Uterus (tissue), 4 donors: ENCODE data around the gene ALDH9A1. TPM values are rescaled to one million over a fixed set of nuclear protein-coding genes. Genes with fewer than 3 reads are reported as not detected.
A peak's percentile ranks its signal among the peaks of the same experiment; 100 is the strongest.

ENCODE experiments used
- DNase-seq, 2 donors: peaks; one replicate each; pipeline ENCODE4 v3.0.0-alpha.2; 2019 to 2020
- H3K27ac ChIP-seq, 2 donors: fragments of 200-600 bp; sonication (generic); 1 replicate in 1 of 2; 2 replicates in 1 of 2; pipeline ENCODE4 v1.5.1; 2016 to 2018
- H3K27me3 ChIP-seq, 2 donors: fragments of 200-600 bp; sonication (generic); one replicate each; pipeline ENCODE4 v1.5.1; 2018 to 2019; ENCODE audit warnings: control low read depth in 1 of 2
- H3K36me3 ChIP-seq, 2 donors: fragments of 200-600 bp; sonication (generic); one replicate each; pipeline ENCODE4 v1.5.1; 2019; ENCODE audit warnings: control low read depth in 1 of 2
- H3K4me1 ChIP-seq, 2 donors: fragments of 200-600 bp; sonication (generic); one replicate each; pipeline ENCODE4 v1.5.1; 2018 to 2019; ENCODE audit warnings: control low read depth in 1 of 2
- H3K4me3 ChIP-seq, 2 donors: fragments of 200-600 bp; sonication (generic); 1 replicate in 1 of 2; 2 replicates in 1 of 2; pipeline ENCODE4 v1.5.1; 2018 to 2019; ENCODE audit warnings: mild to moderate bottlenecking in 1 of 2
- H3K9me3 ChIP-seq, 2 donors: fragments of 200-600 bp; sonication (generic); one replicate each; pipeline ENCODE4 v1.5.1; 2019; ENCODE audit warnings: control low read depth in 1 of 2
- CTCF ChIP-seq, 4 experiments: fragments of 200-600 bp in 2 of 4; fragments of 450-650 bp in 2 of 4; sonication (generic) in 2 of 4; IDR thresholded peaks; one replicate each; pipeline ENCODE4 v1.5.1; 2016 to 2019; ENCODE audit warnings: antibody characterized with exemption in 4 of 4, mild to moderate bottlenecking in 2 of 4, moderate library complexity in 1 of 4
- POLR2A ChIP-seq, 2 donors: fragments of 450-650 bp; IDR thresholded peaks; one replicate each; pipeline ENCODE4 v1.6.1; 2016; ENCODE audit warnings: antibody characterized with exemption in 2 of 2, mild to moderate bottlenecking in 1 of 2, moderate library complexity in 1 of 2
- intact Hi-C: fragments of 100-400 bp; cut with DNase I; formaldehyde crosslinking; loops from one replicate; pipeline ENCODE4 v1.15.1; 2023; ENCODE audit warnings: low total_unique reads
- total RNA-seq, 4 donors: library from RNA; depleted of rRNA in 3 of 4; stranded (reverse); fragments of >200 nt in 3 of 4; gene quantifications; one replicate each; pipeline versions ENCODE4 v1.1.0 to v1.2.4, GENCODE V29; 2014 to 2023
- donor health status: DM: yes; HTN: yes; CAD: no.

Gene ALDH9A1
- total RNA-seq, 4 donors from 2014 or later, result 25.4 to 105 (median 68.4) TPM

- Histone ChIP-seq H3K4me3 (peak overlapping the region; percentile 75 to 93), H3K36me3 (no peaks in the 10 kb centered on the region), H3K4me1 (peaks cover 13 to 14% of the 10 kb centered on the region in 2 donors), H3K27me3 (no peaks in the 10 kb centered on the region), H3K9me3 (no peaks in the 10 kb centered on the region), H3K27ac (peak overlapping the region; percentile 91 to 98)
- DNase-seq, result no peak
- intact Hi-C loops, result no loop called here
- no peak for TF ChIP-seq POLR2A (IDR thresholded peaks at IDR 0.05)
- no peak for TF ChIP-seq CTCF (IDR thresholded peaks at IDR 0.05)
Measured at GRCh38 chr1:165697491-165697880, 876 bp downstream of the ALDH9A1 start.

- peak; percentile 16 to 24 for DNase-seq
- Histone ChIP-seq H3K4me3 (no peak overlapping the region), H3K9me3 (no peaks in the 10 kb centered on the region), H3K27me3 (no peaks in the 10 kb centered on the region), H3K4me1 (peaks cover 13 to 14% of the 10 kb centered on the region in 2 donors), H3K27ac (peak overlapping the region; percentile 0 to 91), H3K36me3 (no peaks in the 10 kb centered on the region)
- intact Hi-C loops, result no loop called here
- TF ChIP-seq CTCF (IDR thresholded peaks at IDR 0.05) (no peak), POLR2A (IDR thresholded peaks at IDR 0.05) (no peak)
Measured at GRCh38 chr1:165696625-165697100, 1.7 kb downstream of the ALDH9A1 start.

GRCh38 chr1:165695031-165695430 lies 3.3 kb downstream of the ALDH9A1 start:
- intact Hi-C loops, result no loop called here
- Histone ChIP-seq H3K4me3 (no peak overlapping the region), H3K27ac (no peak overlapping the region), H3K4me1 (peaks cover 13 to 14% of the 10 kb centered on the region in 2 donors), H3K27me3 (no peaks in the 10 kb centered on the region), H3K9me3 (no peaks in the 10 kb centered on the region), H3K36me3 (no peaks in the 10 kb centered on the region)
- no peak for DNase-seq
- no peak for TF ChIP-seq CTCF (IDR thresholded peaks at IDR 0.05)
- no peak for TF ChIP-seq POLR2A (IDR thresholded peaks at IDR 0.05)

GRCh38 chr1:165688046-165688445 lies 10.3 kb downstream of the ALDH9A1 start:
- DNase-seq, result no peak
- Histone ChIP-seq H3K27me3 (no peaks in the 10 kb centered on the region), H3K9me3 (no peaks in the 10 kb centered on the region), H3K27ac (no peak overlapping the region), H3K36me3 (no peaks in the 10 kb centered on the region), H3K4me3 (no peak overlapping the region), H3K4me1 (no peaks in the 10 kb centered on the region)
- intact Hi-C loops, result no loop called here
- TF ChIP-seq CTCF (IDR thresholded peaks at IDR 0.05) (no peak), POLR2A (IDR thresholded peaks at IDR 0.05) (no peak)

- H3K4me3 ChIP-seq, result no peak overlapping the region
- H3K27me3 ChIP-seq, result no peaks in the 10 kb centered on the region
- DNase-seq, result no peak
- H3K36me3 ChIP-seq, result no peaks in the 10 kb centered on the region
- no peak overlapping the region for H3K27ac ChIP-seq
- intact Hi-C loops, result no loop called here
- no peaks in the 10 kb centered on the region for H3K9me3 ChIP-seq
- TF ChIP-seq CTCF (IDR thresholded peaks at IDR 0.05) (no peak), POLR2A (IDR thresholded peaks at IDR 0.05) (no peak)
- no peaks in the 10 kb centered on the region for H3K4me1 ChIP-seq
Measured at GRCh38 chr1:165686971-165687433, 11.4 kb downstream of the ALDH9A1 start.
